GM21717 (cell line): ENCODE results near the gene ANO9.
"Not testable (repeated sequence)": the region's sequence is repeated elsewhere in the genome, so short reads cannot be mapped to it uniquely, and the experiment has no call there.

ENCODE experiments used
- ATAC-seq: cut with Tn5 transposase; IDR thresholded peaks from one replicate; pipeline ENCODE4 v1.9.1; 2021; ENCODE audit warnings: mild to moderate bottlenecking, moderate library complexity; ENCODE audit not compliant: unreplicated experiment

ANO9 gene

DNA sequence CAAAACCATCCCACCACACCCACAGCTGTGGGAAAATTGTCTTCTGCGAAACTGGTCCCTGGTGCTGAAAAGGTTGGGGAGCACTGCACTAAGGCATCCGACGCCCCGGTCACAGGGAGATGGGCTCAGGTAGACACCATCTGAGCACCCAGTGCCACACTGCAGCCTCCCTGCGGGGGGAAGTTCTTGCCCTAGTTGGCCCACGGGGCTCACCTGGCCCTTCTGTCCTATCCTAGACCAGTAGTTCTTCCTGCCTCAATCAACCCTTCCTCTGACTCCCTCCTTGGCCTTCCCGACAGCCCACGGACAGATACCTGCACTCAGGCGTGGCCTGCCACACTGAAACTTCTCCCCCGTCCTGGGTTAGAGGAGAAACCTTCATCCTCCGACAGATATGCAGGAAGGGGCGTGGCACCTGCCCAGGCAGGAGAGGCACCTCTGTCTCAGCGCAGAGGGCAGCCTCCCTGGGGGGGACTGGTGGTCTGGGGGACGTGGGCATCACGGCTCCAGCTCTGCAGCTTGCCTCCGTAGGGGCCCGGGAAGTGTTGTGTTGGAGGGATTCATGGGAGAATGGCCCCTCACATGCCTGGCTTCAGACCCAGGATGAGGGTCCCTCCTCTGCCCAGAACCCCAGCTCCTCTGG is 4.5 kb downstream of the ANO9 start:
- no peak for ATAC-seq

DNA sequence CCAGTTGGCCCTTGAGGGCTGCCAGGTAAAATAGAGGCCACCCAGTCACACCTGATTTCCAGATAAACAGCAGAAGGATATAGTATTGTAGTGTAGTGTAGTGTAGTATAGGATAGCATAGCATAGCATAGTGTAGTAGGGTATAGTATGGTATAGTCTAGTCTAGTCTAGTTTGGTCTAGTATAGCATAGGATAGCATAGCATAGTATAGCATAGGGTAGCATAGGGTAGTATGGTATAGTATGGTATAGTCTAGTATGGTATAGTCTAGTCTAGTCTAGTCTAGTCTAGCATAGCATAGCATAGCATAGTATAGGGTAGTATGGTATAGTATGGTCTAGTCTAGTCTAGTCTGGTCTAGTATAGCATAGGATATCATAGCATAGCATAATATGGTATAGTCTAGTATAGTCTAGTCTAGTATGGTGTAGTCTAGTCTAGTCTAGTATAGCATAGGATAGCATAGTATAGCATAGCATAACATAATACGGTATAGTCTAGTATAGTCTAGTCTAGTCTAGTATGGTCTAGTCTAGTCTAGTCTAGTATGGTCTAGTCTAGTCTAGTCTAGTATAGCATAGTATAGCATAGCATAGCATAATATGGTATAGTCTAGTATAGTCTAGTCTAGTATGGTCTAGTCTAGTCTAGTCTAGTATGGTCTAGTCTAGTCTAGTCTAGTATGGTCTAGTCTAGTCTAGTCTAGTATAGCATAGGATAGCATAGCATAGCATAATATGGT is 6.6 kb downstream of the ANO9 start:
- ATAC-seq, result not testable (repeated sequence)

DNA sequence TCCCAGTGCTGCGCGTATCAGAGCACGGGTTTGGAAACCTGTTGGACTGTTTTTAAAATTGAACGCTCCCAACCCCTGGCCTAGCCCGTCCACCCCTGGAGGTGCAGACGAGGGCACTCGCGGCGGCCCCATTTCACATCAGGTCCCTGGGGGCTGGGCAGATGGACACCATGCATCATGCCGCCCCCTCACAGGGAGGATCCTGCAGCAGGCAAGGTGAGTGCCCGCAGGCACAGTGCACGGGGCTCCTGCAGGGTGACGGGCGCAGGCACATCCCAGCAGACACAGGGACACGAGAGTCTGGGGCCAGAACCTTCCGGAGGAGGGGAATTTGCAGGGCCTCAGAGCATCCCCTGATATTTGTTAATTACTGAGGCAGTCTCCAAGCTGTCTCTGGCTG is 7.3 kb downstream of the ANO9 start:
- ATAC-seq, result no peak

DNA sequence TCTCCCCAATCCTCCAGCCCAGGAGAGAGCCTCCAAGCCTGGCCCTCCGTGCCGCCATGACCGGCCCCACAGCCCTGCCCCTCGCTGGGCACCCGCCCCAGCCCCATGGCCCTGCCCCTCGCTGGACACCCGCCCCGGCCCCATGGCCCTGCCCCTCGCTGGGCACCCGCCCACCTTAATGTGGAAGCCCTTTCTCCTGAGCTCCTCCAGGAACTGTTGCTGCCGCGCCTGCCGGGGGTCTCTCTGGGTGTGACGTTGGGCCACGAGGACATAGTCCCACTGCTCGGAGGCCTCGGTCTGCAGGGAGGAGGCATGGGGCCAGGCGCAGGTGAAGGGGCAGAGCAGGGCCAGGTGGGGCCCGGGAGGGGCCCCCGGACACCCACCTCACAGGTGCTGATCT is 8.2 kb downstream of the ANO9 start:
- no peak for ATAC-seq

DNA sequence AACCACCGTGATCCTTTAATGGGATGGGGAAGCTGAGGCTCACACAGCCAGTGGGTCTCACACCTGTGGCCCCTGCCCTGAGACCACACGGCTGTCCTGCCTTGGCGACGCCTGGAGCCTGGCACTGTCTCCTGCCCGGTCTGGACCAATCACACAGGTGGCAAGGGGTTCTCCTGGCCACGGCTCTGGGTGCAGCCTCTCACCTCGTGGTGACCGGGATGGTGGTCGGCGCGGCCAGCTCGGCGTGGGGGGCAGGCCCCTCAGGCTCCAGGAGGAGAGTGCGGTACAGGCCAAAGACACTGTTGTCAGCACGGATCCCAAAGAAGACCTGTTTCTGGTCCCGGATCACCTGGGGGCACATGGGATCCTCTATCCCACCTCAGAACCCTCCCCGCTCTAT is 8.7 kb downstream of the ANO9 start:
- no peak for ATAC-seq

DNA sequence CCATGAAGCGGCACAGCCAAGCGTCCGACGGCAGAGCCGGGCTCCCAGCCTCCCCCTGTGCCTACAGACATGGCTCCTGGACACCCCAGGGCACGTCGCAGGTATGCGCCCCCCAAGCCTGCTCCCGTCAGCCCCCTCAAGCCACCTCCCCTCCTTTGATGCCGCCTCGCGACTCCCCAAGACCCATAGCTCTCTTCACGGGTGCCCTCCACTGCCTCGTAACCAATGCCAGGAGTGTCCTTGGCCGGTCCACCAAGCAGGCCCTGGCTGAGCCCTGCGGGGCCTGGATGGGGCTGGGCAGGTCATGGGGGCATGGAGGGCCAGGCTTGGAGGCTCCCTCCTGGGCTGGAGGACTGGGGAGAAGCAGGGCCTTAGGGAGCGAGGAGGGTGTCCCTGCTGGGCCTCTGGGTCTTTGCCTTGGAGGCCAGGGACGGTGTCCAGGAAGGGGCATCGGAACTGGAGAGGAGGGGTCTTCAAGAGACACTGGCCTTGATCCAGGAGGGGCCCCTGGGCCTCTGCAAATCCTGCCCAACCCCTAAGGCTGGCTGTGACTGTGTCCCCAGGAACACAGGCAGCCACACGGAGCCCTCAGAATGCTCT is 9.2 kb downstream of the ANO9 start:
- ATAC-seq, result no peak

DNA sequence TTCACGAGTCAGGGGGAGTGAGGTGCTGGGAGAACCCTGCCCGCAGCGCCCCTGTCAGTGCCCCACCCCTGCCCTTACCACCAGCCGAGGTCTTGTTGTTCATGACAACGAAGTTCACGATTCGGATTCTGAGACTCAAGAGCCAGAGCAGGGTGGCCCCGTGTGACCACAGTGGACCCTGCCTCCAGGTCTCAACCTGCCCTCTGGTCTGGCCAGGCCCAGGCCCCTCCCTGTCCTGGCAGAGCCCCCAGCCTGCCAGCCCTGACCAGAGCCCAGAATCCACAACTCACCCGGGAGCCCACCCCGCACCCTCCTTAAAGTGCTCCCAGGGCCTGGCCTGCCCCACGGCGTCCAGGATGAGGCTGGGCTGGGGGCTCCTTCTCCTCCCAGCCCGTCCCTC is 9.9 kb downstream of the ANO9 start:
- no peak for ATAC-seq

DNA sequence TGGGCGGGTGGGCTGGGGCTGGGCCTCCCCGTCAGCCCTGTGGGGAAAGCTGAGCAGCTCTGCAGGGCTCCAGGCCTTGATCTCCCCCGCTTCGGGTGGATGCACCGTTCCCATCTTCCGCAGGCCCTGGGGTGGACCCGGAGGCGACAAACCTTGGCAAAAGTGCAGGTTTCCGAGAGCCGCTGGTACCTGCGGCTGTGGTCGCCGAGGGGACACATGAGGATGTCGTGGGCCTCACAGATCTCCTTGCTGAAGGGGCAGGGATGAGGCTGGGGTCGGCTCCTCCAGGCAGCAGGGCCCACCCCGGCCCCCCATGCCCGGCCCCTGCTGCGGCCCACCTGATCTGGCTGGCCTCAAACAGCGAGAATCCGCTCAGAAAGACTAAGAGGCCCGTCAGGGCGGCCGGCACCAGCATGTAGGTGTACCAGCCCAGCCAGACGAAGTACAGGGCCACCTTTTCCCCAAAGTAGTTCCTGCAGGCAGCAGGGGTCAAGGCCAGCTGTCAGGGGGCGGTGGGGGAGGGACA is 11.8 kb downstream of the ANO9 start:
- no peak for ATAC-seq

DNA sequence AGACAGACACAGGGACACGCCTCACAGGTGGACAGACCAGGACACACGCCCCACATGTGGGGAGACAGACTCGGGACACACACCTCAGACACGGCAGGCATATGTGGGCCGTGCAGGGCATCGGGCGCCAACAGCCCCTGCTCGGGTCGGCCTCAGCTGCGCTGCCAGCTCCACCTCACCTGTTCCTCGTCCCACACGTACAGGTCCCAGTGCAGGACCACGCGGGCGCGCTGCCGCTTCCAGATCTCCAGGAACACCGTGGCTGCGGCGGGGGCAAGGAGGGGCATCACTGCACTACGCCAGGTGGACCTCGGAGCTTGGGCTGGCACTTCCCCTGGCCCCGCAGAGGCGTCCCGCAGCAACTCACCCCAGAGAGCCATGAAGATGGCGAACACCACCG is 12.4 kb downstream of the ANO9 start:
- ATAC-seq, result no peak

DNA sequence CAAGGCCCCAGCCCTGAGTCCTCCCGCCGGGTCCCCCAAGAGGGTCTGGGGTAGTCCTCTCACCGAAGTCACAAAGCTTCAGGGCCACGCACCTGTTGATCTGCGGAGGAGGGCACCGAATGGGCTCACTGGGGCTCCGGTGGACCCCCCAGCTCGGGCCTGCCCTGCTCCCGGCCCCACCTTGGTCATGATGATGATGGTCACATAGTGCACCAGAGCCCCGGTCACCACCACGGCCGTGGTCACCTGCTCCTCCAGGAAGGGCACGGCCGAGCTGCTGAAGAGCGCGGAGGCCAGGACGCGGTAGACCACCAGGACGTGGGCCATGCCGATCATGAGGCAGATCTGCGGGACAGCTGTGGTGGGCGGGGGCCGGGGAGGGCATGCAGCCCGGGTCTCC is 13.5 kb downstream of the ANO9 start:
- no peak for ATAC-seq

DNA sequence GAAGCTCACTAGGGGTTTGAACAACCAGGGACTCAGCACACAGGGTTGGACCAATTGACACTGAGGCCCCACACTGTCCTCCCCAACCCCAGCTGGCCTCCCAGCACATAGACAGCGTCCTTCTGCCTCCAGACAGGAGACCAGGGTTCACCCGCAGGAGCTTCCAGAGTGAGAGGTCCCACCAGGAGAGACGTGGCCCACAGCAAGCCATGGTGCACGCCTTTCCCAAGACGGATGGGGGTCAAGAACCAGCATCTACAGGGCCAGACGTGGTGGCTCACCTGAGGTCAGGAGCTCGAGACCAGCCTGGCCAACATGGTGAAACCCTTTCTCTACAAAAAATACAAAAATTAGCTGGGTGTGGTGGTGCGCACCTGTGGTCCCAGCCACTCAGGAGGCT is 15.0 kb downstream of the ANO9 start:
- no peak for ATAC-seq

DNA sequence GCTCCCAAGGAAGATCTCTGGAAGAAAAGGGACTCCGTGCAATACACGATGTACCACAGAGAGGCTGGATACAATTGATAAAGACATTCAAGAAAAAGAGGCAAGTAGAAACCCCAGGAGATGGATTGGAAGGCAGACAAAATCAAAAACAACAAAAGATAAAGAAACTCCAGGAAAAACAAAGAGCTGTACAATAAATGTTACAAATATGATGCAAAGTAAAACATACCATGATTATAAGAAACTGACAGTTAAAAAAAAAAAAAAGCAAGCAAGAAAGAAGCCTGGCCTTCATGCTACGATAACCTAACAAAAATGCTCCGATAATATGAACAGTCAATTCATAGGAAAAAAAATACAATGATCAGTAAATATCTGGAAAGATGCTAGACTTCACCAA is 16.5 kb downstream of the ANO9 start:
- ATAC-seq, result no peak

DNA sequence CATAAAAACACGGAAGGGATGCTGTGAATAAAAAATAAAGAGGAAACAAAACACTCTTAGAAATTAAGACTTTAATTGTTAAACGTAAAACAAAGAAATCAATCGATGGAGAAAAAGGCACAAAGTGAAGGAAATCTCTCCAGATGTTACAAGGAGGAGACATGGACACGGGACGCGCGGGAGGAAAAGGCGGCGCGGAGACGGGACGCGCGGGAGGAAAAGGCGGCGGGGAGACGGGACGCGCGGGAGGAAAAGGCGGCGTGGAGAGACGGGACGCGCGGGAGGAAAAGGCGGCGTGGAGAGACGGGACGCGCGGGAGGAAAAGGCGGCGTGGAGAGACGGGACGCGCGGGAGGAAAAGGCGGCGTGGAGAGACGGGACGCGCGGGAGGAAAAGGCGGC is 17.0 kb downstream of the ANO9 start:
- ATAC-seq, result not testable (repeated sequence)

DNA sequence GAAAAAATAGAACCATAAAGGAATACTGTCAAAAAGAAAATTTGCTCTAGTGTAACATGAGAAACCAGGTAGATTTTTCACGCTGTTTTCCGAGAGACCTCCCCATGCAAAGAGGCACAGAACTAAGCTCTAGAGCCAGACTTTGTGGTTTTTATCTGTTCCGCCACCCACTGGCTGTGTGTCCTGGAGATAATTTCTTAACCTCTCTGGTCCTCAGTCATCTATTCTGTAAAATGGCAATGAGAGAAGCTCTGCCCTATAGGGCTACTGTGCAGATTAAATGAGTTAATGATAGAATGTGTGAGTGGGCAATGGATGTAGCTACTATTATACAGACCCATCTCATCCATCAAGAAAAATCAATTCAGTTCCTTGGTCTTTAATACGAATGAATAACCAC is 17.6 kb downstream of the ANO9 start:
- no peak for ATAC-seq

DNA sequence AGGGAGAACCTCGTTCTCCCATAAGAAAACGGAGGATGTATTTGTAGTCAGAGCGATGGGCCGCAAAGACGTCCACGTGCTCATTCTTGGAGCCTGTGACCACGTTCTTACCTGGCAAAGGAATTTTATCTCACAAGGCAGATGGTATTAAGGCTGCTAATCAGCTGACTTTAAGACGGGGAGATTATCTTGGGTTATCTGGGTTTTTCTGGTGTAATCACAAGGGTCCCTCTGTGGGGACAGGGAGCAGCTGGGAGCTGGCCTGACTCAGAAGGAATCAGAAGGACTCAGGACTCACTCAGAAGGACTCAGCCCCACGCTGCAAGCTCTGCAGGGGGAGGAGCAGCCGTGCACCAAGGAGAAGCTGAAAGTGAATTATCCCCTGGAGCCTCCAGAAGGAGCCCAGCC is 19.6 kb downstream of the ANO9 start:
- ATAC-seq, result no peak

DNA sequence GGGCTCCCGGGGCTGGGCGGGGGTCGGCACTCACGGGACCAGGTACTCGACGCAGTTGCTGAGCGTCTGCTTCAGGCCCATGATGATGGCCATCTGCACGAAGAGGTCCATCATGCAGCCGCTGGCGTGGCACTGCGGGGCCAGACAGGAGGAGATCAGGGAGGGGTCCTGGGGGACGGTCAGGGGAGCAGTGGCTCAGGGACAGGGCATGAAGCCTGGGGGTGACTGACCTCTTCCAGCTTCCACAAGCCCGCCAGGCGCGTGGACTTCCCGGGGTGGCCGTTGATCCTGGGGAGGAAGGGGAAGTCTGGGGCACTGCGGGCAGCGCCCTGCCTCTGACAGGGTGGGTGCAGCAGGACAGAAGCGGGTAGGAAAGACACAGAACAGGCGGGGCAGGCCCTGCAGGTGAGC is 20.9 kb downstream of the ANO9 start:
- no peak for ATAC-seq

DNA sequence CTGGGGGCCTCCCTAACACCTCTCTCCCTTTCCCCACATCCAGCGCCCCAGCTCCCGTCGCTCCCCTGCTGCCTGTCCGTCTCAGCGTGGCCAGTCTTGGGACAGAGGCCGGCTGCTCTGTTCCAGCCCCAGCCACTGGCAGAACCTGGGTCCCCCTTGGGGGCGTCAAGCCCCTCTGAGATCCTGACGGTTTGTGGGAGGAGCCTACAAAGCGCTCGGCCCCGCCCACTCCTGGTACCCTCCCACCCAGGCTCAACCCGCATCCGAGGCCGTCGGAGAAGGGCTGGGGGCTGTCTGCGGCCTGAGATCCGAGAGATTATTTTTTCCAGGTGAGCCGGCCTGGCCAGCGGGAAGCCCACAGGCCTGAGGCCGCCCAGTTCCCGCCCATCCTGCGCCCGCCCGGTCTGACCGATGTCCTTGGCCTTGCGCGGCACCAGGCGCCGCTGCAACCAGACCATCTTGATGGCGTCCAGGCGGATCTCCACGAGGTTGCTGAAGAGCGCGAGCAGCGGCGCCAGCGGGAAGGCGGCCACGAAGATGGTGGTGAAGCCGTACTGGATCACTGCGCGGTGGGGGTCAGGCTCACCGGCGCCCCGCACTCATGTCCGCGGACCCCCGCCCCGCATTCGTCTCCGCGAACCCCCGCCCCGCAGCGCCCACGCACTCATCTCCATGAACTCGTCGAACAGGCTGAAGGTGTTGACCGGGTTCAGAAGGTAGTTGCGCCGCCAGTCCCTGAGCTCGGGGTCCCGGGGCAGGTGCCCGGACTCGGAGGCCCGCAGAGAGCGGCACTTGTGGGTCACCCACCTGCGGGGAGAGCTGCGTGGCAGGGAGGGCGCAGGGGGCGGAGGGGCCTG is 21.5 kb downstream of the ANO9 start:
- ATAC-seq, result no peak

DNA sequence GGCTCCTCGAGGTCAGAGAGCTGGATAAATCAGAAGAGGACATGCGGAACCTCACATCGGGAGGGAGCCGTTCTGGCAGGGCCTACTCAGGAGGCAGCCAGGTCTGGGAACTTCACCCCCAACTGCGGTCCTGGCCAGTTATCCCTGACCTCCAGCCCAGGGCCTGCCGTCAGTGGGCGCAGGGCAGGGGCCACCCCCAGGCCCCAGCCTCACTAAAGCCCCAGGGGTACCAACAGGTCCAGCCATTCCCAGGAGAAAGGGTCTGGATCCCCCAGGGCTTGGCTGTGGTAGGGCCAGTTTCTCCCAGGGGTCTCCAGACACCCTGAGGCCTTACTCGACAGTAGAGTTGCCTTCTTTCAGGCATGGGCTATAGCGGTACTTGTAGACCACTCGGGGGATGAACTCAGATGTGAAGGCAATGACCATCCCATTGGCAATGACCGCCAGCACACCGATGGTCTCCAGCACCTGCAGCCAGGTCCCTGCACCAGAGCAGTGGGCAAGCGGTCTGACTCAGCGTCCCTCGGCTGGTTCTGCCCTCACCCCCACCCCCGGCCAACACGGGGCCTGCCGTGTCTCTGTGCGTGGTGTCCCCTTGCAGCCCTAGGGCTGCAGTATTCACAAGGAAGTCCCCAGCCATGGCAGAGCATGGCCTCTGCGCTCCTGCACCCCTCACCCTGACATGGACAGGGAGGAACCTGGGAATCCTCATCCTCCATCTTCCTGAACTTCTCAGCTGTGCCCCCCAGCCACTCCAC is 22.4 kb downstream of the ANO9 start:
- no peak for ATAC-seq

DNA sequence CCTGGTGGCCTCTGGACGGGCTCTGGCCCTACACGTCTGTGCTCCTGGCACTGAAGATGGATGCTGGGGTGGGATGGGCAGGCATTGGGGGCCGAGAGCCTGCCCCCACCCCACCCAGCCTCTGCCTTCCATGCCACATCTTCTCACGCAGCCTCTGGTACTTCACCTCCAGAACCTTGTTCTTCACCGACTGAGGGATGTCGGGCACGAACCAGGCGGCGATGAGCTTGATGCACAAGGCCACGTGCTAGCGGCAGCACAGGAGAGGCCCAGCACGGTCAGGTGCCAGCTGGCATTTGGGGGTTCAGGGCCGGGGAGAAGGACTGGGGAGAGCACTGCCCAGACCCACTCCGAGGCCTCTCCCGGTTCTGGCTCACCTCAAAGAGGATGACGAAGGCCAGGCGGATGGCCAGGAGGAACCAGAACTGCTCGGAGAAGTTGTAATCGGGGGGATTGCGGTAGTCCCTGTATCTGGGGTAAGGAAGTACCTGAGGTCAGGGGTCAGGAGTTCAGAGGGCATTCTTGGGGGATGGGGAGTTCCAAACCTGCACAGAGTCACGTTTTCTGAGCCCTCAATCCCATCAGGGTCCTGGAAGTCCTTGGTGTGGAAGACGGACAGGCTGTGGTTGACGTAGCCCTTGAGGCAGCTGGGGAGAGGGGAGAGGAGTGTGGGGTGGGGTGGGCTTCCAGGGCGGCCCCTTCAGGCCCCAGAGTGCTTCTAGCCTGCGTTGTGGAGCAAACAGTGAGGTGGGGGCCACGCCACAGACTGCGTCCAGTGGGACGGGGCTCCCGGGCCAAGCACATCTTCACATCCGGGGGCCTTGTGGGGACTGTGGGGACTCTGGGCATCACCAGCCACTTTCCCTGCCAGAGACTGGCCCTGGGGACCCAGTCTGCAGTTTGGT is 23.2 kb downstream of the ANO9 start:
- ATAC-seq, result no peak
